HFF-Myc (cell line): ENCODE data around the gene FLT1.

Source experiments
- DNase-seq: peaks from one replicate; pipeline ENCODE4 v3.0.0-alpha.2; 2011; ENCODE audit warnings: low read depth; ENCODE audit errors: extremely low read depth
- H3K4me3 ChIP-seq: replicated peaks from 2 replicates; pipeline ENCODE4 v1.5.1; 2011; ENCODE audit warnings: low read depth, mild to moderate bottlenecking, control low read depth, low read length
- CTCF ChIP-seq: IDR thresholded peaks from 2 replicates; pipeline ENCODE4 v1.5.1; 2012; ENCODE audit warnings: mild to moderate bottlenecking, low read depth, low read length, control low read depth; ENCODE audit errors: missing control alignments

The FLT1 gene

GRCh38 chr13:28492569-28493367, 2.2 kb downstream of the FLT1 start:
- peak overlapping the region; percentile 73 for H3K4me3 ChIP-seq
- TF ChIP-seq CTCF = no peak
- DNase-seq = peak; percentile 52

- no peak for TF ChIP-seq CTCF
- H3K4me3 ChIP-seq = peak overlapping the region; percentile 73
- peak; percentile 44 for DNase-seq
These were observed 4.9 kb downstream of the FLT1 start for GRCh38 chr13:28490061-28490460.

GRCh38 chr13:28489524-28489931, 5.4 kb downstream of the FLT1 start:
- DNase-seq = peak; percentile 50
- TF ChIP-seq CTCF = no peak

GRCh38 chr13:28488376-28489005, 6.4 kb downstream of the FLT1 start:
- H3K4me3 ChIP-seq = no peak overlapping the region; the same call in 1 of the 2 replicates
- no peak for DNase-seq
- TF ChIP-seq CTCF = no peak

More at GRCh38 chr13:28489524-28489931, 5.4 kb downstream of the FLT1 start:
- peak overlapping the region; percentile 73; the same call in 1 of the 2 replicates for H3K4me3 ChIP-seq

GRCh38 chr13:28485996-28486543, 8.9 kb downstream of the FLT1 start:
- no peak overlapping the region for H3K4me3 ChIP-seq
- DNase-seq = no peak
- TF ChIP-seq CTCF = no peak

- no peak overlapping the region for H3K4me3 ChIP-seq
- no peak for TF ChIP-seq CTCF
These were observed 9.4 kb downstream of the FLT1 start for GRCh38 chr13:28485551-28485950.

More at GRCh38 chr13:28485551-28485950, 9.4 kb downstream of the FLT1 start:
- DNase-seq = no peak
